Sigmoid colon (tissue), 4 donors: ENCODE results near the gene IGSF6.

Experiments used
- EP300 ChIP-seq, 4 donors: sonication (generic); formaldehyde crosslinking; IDR thresholded peaks; one replicate each; pipeline ENCODE4 v1.6.1; 2017; ENCODE audit warnings: antibody characterized with exemption in 4 of 4
- POLR2A ChIP-seq, 2 donors: fragments of 450-650 bp; IDR thresholded peaks; one replicate each; pipeline ENCODE4 v1.6.1; 2016; ENCODE audit warnings: antibody characterized with exemption in 2 of 2, mild to moderate bottlenecking in 2 of 2, moderate library complexity in 2 of 2
- POLR2AphosphoS5 ChIP-seq, 4 donors: sonication (generic); formaldehyde crosslinking; IDR thresholded peaks; one replicate each; pipeline ENCODE4 v1.6.1; 2017; ENCODE audit warnings: antibody characterized with exemption in 4 of 4
- TF ChIP-seq, protein P1 (sequence below), 4 experiments: fragments of 450-650 bp in 3 of 4; fragments of 200-600 bp in 1 of 4; IDR thresholded peaks; one replicate each; pipeline ENCODE4 v1.5.1; 2016 to 2019; ENCODE audit warnings: antibody characterized with exemption in 4 of 4, mild to moderate bottlenecking in 3 of 4, moderate library complexity in 2 of 4

DNA sequence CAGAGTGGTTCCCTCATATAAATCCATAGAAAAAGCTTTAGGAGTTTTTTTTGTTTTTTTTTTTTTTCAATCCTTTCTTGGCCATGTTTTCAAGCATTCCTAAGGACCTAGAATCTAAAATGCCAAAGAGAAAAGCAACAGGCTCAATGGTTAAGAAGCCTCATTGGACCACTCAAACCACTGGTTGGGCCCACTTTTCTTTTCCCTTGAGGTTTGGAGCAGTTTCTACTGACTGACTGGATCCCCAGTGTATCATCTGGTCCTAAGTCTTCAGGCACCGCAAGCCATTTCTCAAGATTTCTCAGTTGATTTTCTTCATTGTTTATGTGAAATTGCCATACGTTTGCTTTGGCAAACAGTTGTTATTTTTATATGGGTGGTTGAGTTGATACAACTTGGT, 38.6 kb downstream of the IGSF6 start:
- TF ChIP-seq POLR2AphosphoS5 (IDR thresholded peaks at IDR 0.05), result no peak
- no peak for TF ChIP-seq POLR2A (IDR thresholded peaks at IDR 0.05)
- TF ChIP-seq, protein P1, sequence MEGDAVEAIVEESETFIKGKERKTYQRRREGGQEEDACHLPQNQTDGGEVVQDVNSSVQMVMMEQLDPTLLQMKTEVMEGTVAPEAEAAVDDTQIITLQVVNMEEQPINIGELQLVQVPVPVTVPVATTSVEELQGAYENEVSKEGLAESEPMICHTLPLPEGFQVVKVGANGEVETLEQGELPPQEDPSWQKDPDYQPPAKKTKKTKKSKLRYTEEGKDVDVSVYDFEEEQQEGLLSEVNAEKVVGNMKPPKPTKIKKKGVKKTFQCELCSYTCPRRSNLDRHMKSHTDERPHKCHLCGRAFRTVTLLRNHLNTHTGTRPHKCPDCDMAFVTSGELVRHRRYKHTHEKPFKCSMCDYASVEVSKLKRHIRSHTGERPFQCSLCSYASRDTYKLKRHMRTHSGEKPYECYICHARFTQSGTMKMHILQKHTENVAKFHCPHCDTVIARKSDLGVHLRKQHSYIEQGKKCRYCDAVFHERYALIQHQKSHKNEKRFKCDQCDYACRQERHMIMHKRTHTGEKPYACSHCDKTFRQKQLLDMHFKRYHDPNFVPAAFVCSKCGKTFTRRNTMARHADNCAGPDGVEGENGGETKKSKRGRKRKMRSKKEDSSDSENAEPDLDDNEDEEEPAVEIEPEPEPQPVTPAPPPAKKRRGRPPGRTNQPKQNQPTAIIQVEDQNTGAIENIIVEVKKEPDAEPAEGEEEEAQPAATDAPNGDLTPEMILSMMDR (IDR thresholded peaks at IDR 0.05), result no peak
- no peak for TF ChIP-seq EP300 (IDR thresholded peaks at IDR 0.05)
